Ovary (tissue), 3 donors: ENCODE measurements around the gene CPHXL2.

Experiments
- POLR2A ChIP-seq: fragments of 450-650 bp; IDR thresholded peaks from one replicate; pipeline ENCODE4 v1.6.1; 2017; ENCODE audit warnings: antibody characterized with exemption, mild to moderate bottlenecking, moderate library complexity
- TF ChIP-seq, protein P1 (sequence below), 3 donors: fragments of 450-650 bp in 2 of 3; fragments of 200-600 bp in 1 of 3; IDR thresholded peaks; one replicate each; pipeline versions ENCODE4 v1.5.1 to v1.8.0; 2016 to 2022; ENCODE audit warnings: antibody characterized with exemption in 3 of 3, mild to moderate bottlenecking in 1 of 3
- donor health status: DM: no; HTN: no; CAD: no.

- TF ChIP-seq, protein P1, sequence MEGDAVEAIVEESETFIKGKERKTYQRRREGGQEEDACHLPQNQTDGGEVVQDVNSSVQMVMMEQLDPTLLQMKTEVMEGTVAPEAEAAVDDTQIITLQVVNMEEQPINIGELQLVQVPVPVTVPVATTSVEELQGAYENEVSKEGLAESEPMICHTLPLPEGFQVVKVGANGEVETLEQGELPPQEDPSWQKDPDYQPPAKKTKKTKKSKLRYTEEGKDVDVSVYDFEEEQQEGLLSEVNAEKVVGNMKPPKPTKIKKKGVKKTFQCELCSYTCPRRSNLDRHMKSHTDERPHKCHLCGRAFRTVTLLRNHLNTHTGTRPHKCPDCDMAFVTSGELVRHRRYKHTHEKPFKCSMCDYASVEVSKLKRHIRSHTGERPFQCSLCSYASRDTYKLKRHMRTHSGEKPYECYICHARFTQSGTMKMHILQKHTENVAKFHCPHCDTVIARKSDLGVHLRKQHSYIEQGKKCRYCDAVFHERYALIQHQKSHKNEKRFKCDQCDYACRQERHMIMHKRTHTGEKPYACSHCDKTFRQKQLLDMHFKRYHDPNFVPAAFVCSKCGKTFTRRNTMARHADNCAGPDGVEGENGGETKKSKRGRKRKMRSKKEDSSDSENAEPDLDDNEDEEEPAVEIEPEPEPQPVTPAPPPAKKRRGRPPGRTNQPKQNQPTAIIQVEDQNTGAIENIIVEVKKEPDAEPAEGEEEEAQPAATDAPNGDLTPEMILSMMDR (IDR thresholded peaks at IDR 0.05) = no peak
- no peak for TF ChIP-seq POLR2A
Measured at GRCh38 chr16:75701361-75701760, 24.6 kb upstream of the CPHXL2 start, which contains the start of gene DUXB.
